Dedifferentiated amniotic fluid mesenchymal stem cell (primary cell): ENCODE data around the gene ZCCHC7.
"Not testable (repeated sequence)": the region's sequence is repeated elsewhere in the genome, so short reads cannot be mapped to it uniquely, and the experiment has no call there.

Experiments used
- DNase-seq: peaks from one replicate; pipeline ENCODE4 v3.0.0-alpha.2; 2016; ENCODE audit errors: extremely low spot score

The ZCCHC7 gene

GRCh38 chr9:37119907-37120842, at the start of gene ZCCHC7:
TSS of gene ZCCHC7 (plus strand) at chr9:37120574.
- peak; percentile 94 for DNase-seq

- DNase-seq, result not testable (repeated sequence)
Measured at GRCh38 chr9:37074790-37075189, 45.6 kb upstream of the ZCCHC7 start.

GRCh38 chr9:37079370-37080164, 40.8 kb upstream of the ZCCHC7 start:
- peak; percentile 92 for DNase-seq

GRCh38 chr9:37080165-37080628, 40.2 kb upstream of the ZCCHC7 start:
- DNase-seq, result not testable (repeated sequence)

GRCh38 chr9:37081507-37081906, 38.9 kb upstream of the ZCCHC7 start:
- DNase-seq, result not testable (repeated sequence)

- peak; percentile 14 for DNase-seq
Measured at GRCh38 chr9:37082214-37082765, 38.1 kb upstream of the ZCCHC7 start.

GRCh38 chr9:37083654-37084053, 36.7 kb upstream of the ZCCHC7 start:
- DNase-seq, result peak; percentile 13

GRCh38 chr9:37085233-37085632, 35.1 kb upstream of the ZCCHC7 start:
- no peak for DNase-seq

GRCh38 chr9:37092714-37093295, 27.6 kb upstream of the ZCCHC7 start:
- not testable (repeated sequence) for DNase-seq

- no peak for DNase-seq
Measured at GRCh38 chr9:37094751-37095150, 25.6 kb upstream of the ZCCHC7 start.

- DNase-seq, result peak; percentile 11
Measured at GRCh38 chr9:37096628-37097027, 23.7 kb upstream of the ZCCHC7 start.

GRCh38 chr9:37097294-37097693, 23.1 kb upstream of the ZCCHC7 start:
- no peak for DNase-seq

- no peak for DNase-seq
Measured at GRCh38 chr9:37100327-37100726, 20.0 kb upstream of the ZCCHC7 start.

- DNase-seq, result no peak
Measured at GRCh38 chr9:37100741-37101140, 19.6 kb upstream of the ZCCHC7 start.

- DNase-seq, result no peak
Measured at GRCh38 chr9:37102486-37102885, 17.9 kb upstream of the ZCCHC7 start.

- DNase-seq, result peak; percentile 39
Measured at GRCh38 chr9:37104183-37104889, 16.0 kb upstream of the ZCCHC7 start.

- DNase-seq, result no peak
Measured at GRCh38 chr9:37105234-37105633, 15.1 kb upstream of the ZCCHC7 start.

- no peak for DNase-seq
Measured at GRCh38 chr9:37107701-37108100, 12.7 kb upstream of the ZCCHC7 start.

GRCh38 chr9:37114442-37114841, 5.9 kb upstream of the ZCCHC7 start:
- not testable (repeated sequence) for DNase-seq

GRCh38 chr9:37117956-37118355, 2.4 kb upstream of the ZCCHC7 start:
- no peak for DNase-seq

- no peak for DNase-seq
Measured at GRCh38 chr9:37119360-37119759, 1.0 kb upstream of the ZCCHC7 start.
